NCI-H748 (cell line): ENCODE results near the gene HAP1.
"Not testable (repeated sequence)": the region's sequence is repeated elsewhere in the genome, so short reads cannot be mapped to it uniquely, and the experiment has no call there.

ENCODE experiments used
- DNase-seq: peaks from one replicate; lab custom pipeline; 2025; ENCODE audit not compliant: unreplicated experiment; lab: John Stamatoyannopoulos, UW

The HAP1 gene

GRCh38 chr17:41734139-41734948 is at the start of gene HAP1:
HAP1 (minus strand) TSS chr17:41734643; CDS start chr17:41734634, 9 bp downstream.
- peak; percentile 65 for DNase-seq

- DNase-seq: no peak
Observed at GRCh38 chr17:41782142-41782541, 47.7 kb upstream of the HAP1 start.

- no peak for DNase-seq
Observed at GRCh38 chr17:41781404-41782110, 47.1 kb upstream of the HAP1 start.

- DNase-seq: no peak
Observed at GRCh38 chr17:41779954-41780353, 45.5 kb upstream of the HAP1 start.

- DNase-seq: peak; percentile 74
Observed at GRCh38 chr17:41777574-41778188, 43.2 kb upstream of the HAP1 start.

GRCh38 chr17:41777157-41777573 is 42.7 kb upstream of the HAP1 start:
- no peak for DNase-seq

DNA sequence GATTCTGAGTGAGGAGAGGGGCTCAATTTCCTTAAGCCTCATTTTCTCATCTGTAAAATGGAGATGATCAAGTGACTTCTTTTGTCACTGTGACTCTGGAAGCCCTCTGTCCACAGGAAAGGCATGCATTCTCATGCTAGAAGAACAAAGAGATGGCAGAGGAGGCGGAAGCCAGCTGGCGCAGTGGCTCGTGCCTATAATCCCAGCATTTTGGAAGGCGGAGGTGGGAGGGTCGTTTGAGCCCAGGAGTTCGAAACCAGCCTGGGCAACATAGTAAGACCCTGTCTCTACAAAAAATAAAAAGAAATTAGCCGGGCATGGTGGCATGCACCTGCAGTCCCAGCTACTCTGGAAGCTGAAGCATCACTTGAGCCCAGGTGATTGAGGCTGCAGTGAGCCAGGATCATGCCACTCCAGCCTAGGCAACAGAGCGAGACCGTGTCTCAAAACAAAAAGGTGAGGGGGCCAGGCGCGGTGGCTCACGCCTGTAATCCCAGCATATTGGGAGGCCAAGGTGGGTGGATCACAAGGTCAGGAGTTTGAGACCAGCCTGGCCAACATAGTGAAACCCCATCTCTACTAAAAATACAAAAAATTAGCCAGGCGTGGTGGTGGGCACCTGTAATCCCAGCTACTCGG is 41.9 kb upstream of the HAP1 start:
- not testable (repeated sequence) for DNase-seq

DNA sequence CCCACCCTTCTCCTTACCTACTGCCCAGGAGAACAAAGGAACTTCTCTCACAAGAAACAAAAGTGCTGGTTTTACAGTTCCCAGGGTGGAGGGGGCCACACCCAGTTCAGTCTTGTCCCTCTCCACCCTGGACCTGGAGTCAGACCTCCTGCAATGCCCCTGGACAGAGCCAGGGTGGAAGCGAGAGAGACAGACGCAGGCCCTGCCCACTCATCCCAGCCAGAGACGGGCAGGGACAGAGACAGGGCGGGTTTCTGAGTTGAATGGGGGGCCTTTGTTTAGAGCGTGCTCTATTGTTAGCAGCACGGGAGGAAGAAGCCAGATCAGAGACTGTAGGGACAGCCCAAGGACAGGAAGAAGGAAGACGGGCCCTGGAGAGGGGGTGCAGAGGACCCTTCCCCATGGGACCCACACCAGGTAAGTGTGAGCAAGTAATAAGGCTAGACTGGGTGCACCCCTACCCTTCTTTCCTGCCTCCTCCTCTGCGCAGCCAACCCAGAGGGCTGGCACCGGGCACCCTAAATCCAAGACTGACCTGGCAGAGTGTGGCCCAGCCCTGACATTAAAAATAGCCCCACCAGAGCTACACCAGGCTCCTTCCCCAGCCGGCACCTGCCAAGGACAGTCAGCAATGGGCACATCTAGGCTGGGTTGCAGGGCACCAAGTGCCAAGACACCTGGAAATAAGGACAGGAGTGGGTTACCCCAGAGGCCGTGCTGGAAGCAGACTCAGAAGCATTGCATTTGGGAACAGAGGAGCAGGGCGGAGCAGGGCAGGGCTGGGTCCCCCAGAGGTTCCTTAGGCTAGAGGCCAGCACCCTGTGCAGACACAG is 41.2 kb upstream of the HAP1 start:
- DNase-seq: peak; percentile 7

DNA sequence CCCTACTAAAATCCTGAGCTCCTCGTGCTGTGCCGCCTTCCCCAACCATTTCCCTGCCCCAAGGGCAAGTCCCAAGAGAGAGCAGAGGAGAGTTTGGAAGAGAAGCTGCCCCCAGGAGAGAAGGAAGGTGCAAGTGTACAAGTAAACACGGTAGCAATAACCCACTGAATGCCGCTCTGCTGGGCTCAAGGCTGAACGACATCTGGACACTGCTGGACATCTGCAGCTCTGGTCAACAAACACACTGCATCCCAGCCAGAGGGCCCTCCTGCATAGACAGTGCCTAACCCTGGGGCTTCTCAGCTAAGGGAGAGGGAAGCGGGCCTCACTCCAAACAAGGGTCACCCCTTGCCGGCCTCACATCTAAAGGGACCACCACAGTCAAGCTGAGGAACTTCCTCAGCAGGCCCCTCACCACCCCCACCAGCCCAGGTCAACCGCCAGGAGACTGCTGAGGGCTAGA is 39.3 kb upstream of the HAP1 start:
- DNase-seq: no peak

- no peak for DNase-seq
Observed at GRCh38 chr17:41773190-41773588, 38.7 kb upstream of the HAP1 start.

- no peak for DNase-seq
Observed at GRCh38 chr17:41772586-41773189, 38.2 kb upstream of the HAP1 start.

- DNase-seq: peak; percentile 51
Observed at GRCh38 chr17:41772218-41772585, 37.8 kb upstream of the HAP1 start.

DNA sequence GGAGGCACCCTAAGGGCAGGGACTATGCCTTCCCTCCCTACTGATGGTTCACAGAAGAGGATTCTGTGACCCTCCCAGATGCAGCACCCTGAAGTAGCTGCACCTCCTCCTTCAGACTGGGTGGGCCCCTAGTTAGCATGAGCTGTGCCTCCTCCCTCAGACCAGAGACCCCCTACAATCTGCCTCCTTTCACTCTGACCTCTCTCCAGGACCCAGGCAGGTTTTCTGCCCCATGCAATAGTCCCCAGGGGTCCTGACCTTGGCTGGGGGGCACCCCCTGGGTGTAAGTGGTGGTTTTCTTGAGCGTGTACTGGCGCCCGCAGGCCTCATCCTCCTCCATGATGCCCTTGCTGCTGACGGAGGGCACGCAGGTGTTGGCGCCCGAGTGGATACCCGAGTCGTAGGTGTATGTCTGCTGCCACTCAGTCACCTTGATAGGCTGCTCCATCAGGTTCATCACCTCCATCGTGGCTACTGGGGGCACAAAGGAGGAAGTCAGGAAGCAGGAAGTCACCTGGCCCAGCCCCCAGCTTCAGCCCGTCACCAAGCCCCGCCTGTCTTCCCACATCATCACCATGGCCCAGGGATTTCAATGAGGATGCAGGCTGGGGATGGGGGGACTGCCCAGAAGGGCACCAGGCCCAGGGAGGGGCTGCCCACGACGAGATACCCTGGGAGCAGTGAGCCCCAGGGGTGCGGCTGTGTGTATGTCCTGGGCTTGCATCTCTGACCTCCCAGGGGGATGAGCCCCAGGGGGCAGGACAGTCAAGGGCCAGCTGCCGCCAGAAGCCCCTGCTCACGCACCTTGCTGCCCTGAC is 37.2 kb upstream of the HAP1 start:
- DNase-seq: no peak

DNA sequence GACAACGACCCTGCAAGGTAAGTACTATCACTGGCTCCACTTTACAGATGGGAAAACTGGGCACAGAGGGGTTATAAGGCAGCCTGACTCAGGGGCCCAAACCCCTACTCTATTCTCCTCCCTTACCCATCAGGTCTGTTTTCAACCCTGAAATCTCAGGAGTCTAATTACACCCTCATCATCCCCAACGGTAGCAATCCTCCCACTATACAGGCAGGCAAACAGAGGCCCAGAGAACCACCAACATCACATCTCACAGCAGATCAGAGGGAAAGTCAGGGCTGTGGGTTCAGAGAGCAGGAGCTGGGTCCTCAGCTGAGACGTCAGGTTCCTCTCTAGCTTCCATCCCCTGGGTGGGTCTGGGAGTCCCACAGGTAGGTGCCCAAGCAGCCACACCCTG is 35.5 kb upstream of the HAP1 start:
- no peak for DNase-seq

DNA sequence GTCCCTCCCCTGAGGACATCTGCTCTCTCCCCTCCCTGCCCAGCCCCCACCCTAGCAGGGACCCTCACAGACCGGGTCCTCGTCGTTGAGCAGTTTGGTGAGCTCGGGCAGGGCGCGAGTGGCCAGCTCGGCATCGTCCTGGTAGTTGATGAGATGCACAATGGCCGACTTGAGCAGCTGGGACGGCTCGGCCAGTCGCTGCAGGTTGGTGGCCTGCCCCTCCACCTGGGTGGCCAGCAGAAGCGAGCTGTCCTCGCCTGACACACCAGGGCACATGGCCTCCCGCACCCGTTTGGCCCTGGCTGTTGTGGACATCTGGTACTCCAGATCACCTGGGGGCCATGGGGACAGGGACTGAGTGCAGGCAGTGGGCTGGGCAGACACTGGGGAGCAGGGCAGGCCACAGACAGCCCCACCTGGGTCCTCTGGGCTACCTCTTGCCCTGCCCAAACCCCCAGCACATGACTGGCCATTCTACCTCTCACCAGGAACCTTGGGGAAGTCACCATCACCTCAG is 35.0 kb upstream of the HAP1 start:
- DNase-seq: no peak

GRCh38 chr17:41768682-41769288 is 34.3 kb upstream of the HAP1 start:
- no peak for DNase-seq

GRCh38 chr17:41767324-41768042 is 33.0 kb upstream of the HAP1 start:
- no peak for DNase-seq

DNA sequence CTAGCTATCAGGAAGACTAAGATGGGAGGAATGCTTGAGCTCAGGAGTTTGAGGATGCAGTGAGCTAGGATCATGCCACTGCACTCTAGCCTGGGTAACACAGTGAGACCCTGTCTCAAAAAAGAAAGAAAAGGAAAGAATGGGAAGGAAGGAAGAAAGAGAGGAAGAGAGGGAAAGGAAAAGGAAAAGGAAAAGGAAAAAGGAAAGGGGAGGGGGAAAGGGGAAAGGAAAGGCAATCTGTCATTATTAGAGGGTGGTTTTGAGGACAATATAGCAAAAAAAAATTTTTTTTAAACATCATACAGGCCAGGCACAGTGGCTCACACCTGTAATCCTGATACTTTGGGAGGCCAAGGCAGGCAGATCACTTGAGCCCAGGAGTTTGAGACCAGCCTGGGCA is 31.7 kb upstream of the HAP1 start:
- DNase-seq: no peak
